Hypothalamus (tissue), 51 donors: ENCODE data around the gene RAB3IL1.

ENCODE experiments used
- DNase-seq, 51 donors: peaks; one replicate each; lab custom pipeline; 2025; lab: John Stamatoyannopoulos, UW

RAB3IL1 gene

GRCh38 chr11:61917334-61918109 is at the start of gene RAB3IL1:
TSS of gene RAB3IL1 (minus strand) at chr11:61917566. CDS start at chr11:61917367, 199 bp downstream.
- DNase-seq: peak in 35 of 51 donors; percentile 21 to 77 (median 43)

- peak in 3 of 51 donors; percentile 55 to 83 (median 73) for DNase-seq
Measured at GRCh38 chr11:61966734-61967115, 49.4 kb upstream of the RAB3IL1 start.

GRCh38 chr11:61964666-61965271 is 47.4 kb upstream of the RAB3IL1 start:
- peak in 3 of 51 donors; percentile 19 to 35 (median 32) for DNase-seq

- no peak for DNase-seq
Measured at GRCh38 chr11:61964058-61964665, 46.8 kb upstream of the RAB3IL1 start.

- peak in 5 of 51 donors; percentile 28 to 46 (median 42) for DNase-seq
Measured at GRCh38 chr11:61963282-61964057, 46.1 kb upstream of the RAB3IL1 start.

- DNase-seq: peak in 1 of 51 donors; percentile 47
Measured at GRCh38 chr11:61963016-61963281, 45.6 kb upstream of the RAB3IL1 start.

GRCh38 chr11:61962213-61963015 is 45.0 kb upstream of the RAB3IL1 start:
- no peak for DNase-seq

GRCh38 chr11:61961570-61962212 is 44.3 kb upstream of the RAB3IL1 start:
- DNase-seq: peak in 36 of 51 donors; percentile 23 to 85 (median 60)

- no peak for DNase-seq
Measured at GRCh38 chr11:61960532-61960931, 43.2 kb upstream of the RAB3IL1 start.

- no peak for DNase-seq
Measured at GRCh38 chr11:61959678-61960077, 42.3 kb upstream of the RAB3IL1 start.

- DNase-seq: no peak
Measured at GRCh38 chr11:61959114-61959513, 41.7 kb upstream of the RAB3IL1 start.

GRCh38 chr11:61958590-61958989 is 41.2 kb upstream of the RAB3IL1 start:
- DNase-seq: no peak

GRCh38 chr11:61957021-61957770 is 39.8 kb upstream of the RAB3IL1 start:
- no peak for DNase-seq

- DNase-seq: no peak
Measured at GRCh38 chr11:61956191-61957020, 39.0 kb upstream of the RAB3IL1 start.

GRCh38 chr11:61955422-61956135 is 38.2 kb upstream of the RAB3IL1 start:
- DNase-seq: peak in 3 of 51 donors; percentile 34 to 46 (median 37)

- DNase-seq: peak in 33 of 51 donors; percentile 23 to 76 (median 50)
Measured at GRCh38 chr11:61954851-61955421, 37.6 kb upstream of the RAB3IL1 start.
